Activated T-cell treated with anti-CD3 and anti-CD28 coated beads for 48 hours (primary cell): ENCODE results near the gene COPS9.

ENCODE experiments used
- DNase-seq: peaks from one replicate; pipeline ENCODE4 v3.0.0-alpha.2; 2020; ENCODE audit warnings: low read depth

Gene COPS9

DNA sequence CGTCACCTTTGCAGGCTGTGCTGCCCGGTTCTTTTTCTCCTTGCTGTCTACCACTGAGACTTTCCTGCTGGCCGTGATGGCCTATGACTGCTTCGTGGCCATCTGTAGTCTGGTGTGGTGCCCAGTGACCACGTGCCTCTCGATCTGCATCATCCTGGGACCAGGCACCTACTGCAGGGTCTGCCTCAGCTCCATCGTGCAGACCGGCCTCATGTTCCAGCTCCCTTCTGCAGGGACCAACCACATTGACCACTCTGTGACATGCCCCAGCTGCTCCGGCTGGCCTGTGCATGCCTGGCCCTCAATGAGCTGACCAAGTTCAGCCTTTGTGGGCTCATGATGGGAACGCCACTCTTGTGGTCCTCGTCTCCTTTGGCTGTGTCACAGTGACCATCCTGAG, 26.7 kb downstream of the COPS9 start:
- DNase-seq: no peak

GRCh38 chr2:240107477-240107796, 28.7 kb downstream of the COPS9 start:
- DNase-seq: no peak

DNA sequence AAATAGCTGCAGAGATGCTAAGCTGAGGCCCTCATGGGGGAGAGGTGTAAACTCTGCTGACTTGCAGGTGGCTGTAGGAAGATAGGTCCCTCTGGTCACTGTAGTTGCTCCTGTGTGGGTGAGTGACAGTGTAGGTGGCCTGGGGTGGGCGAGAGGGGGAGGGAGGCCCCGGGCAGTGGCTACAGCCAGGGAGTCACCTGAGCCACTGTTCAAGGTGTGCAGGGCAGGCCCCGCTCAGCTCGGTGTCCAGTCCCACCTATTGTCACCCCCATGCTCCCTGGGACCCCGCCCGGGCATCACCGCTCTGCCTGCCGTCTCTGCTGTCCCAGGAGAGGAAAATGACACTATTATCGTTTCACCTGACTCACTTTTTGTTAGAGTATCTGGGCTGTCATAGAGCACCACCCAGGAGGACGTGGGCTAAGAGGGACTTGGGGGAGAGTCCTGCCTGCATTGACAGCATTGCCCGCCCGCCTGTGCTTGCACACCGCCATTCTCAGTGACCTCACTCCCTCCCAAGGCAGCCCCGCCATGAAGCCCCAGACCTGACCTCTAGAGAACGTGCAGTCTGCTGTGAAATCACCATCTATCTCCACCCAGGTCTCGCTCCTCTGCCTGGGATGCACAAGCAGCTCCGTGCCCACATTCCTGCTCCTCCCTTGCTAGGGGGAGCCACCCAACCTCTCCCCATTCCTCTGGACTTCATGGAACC, 29.2 kb downstream of the COPS9 start:
- DNase-seq: no peak

GRCh38 chr2:240105982-240106381, 30.1 kb downstream of the COPS9 start:
- DNase-seq: no peak

GRCh38 chr2:240103136-240103535, 33.0 kb downstream of the COPS9 start:
- DNase-seq: no peak

DNA sequence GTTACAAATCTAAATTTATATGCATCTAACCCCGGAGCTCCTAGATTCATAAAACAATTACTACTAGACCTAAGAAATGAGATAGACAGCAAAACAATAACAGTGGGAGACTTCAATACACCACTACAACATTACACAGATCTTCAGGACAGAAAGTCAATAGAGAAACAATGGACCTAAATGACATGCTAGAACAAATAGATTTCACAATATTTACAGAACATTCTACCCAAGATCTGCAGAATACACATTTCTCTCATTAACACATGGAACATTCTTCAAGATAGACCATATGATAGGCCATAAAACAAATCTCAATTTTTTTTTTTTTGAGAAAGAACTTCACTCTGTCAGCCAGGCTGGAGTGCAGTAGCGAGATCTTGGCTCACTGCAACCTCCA, 37.8 kb downstream of the COPS9 start:
- no peak for DNase-seq

DNA sequence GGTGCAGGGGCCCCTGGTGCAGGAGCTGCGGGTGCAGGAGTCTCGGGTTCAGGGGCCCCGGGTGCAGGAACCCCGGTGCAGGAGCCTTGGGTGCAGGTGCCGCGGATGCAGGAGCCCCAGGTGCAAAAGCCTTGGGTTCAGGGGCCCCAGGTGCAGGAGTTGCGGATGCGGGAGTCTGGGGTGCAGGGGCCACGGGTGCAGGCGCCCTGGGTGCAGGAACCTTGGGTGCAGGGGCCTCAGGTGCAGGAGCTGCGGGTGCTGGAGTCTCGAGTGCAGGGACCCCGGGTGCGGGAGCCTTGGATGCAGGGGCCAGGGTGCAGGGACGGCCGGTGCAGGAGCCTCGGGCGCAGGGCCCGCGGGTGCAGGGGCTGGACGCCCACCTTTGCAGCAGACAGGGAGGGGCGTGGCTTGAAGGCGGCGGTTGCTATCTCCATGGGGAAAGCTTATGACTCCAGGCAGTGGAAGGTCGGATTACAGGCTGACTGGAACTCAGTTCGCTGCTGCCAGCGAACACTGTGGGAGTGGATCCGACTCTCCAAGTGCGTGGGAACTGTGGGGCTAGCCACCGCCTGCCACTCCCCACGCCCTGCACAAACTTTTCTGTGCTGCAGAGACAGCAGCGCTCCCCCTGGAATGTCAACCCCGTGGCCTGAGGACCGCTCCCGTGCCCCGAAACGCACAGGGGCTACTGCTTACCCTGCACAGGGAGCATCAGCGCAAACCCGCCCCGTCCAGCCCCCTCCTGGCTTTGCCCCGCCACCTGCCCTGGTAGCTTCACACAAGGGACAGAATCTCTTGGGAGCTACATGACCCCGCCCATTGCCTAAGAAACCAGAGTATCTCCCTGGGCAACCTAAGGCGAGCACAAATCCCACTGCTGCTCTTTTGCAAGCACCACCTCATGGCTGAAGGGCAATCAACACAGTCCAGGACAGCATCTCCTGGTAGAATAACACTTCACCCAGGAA, 40.3 kb downstream of the COPS9 start:
- DNase-seq: no peak

GRCh38 chr2:240089306-240089705, 46.8 kb downstream of the COPS9 start:
- DNase-seq: no peak

DNA sequence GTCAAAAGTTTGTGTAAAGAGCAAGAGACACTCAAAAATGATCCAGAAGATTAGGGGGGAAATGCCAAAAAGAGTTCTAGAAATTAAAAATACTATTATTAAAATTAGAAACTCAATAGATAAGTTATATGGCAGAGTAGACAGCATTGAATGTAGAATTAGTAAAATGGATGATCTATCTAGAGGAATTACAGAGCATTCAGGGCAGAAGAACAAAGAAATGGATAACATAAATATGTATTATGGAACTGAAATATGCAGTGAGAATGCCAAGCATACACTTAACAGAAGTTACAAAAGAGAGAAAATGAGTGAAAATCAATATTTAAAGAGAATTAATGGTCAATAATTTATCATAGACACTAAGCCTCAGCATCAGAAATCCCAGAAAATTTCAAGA, 49.5 kb downstream of the COPS9 start:
- DNase-seq: no peak
